HG03354 (cell line): ENCODE measurements around the gene DIAPH2.
"Not testable (repeated sequence)": the region's sequence is repeated elsewhere in the genome, so short reads cannot be mapped to it uniquely, and the experiment has no call there.

Source experiments
- ATAC-seq: cut with Tn5 transposase; IDR thresholded peaks from one replicate; pipeline ENCODE4 v1.9.1; 2021; ENCODE audit warnings: mild to moderate bottlenecking; ENCODE audit not compliant: unreplicated experiment, poor library complexity, severe bottlenecking

The DIAPH2 gene

DNA sequence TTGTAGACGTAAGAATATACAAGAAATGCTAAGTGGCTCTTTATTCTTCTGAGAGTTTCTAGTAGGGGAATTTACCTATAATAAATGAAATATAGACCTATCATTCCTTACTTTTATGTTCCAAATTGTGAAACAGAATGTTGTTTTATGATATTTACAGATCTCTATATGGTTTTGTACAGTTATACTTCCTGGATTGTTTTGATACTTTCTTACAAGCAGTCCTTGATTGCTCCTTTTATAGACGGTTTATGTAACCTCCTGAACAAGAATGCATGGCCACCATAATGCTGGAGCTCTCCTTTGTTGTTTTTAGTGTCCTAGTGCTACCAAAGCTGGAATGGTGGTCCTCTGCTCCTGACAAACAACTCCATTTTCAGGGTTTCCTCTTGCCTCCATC is 107.4 kb downstream of the DIAPH2 start:
- ATAC-seq, result no peak

DNA sequence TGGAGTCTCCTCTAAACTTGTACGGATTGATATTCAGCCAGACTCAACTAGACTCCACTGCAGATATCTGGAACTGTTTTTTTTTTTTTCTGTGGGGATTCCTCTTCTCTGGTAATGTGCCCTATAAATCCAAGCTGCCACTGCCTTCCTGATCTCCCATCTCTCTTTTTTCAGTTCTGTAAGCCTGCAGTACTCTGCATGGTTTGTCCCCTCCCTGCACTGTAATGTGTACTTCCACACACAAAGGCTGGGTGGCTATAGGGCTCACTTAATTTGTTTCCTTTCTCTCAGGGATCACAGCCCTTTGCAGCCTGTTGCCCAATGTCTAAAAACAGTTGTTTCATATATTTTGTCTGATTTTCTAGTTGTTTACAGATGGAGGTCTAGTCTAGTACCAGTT is 114.3 kb downstream of the DIAPH2 start:
- no peak for ATAC-seq

DNA sequence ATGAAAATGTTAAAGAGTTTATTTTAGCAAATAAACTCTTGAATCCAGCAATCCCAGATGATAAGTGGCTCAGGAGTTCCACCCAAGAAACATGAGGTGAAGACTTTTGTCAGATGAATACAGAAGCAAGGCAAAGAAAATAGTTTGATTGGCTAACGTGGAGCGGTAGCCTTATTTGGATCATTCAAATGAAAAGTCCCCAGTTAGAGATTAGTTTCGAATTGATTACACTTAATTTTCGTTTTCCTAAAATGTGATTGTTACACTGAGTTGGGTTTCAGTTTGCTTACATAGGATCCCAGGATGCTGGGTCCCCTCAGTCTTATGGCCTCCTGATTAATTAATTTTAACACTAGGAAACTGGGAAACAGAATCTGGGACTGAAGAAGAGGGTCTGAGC is 122.7 kb downstream of the DIAPH2 start:
- no peak for ATAC-seq

DNA sequence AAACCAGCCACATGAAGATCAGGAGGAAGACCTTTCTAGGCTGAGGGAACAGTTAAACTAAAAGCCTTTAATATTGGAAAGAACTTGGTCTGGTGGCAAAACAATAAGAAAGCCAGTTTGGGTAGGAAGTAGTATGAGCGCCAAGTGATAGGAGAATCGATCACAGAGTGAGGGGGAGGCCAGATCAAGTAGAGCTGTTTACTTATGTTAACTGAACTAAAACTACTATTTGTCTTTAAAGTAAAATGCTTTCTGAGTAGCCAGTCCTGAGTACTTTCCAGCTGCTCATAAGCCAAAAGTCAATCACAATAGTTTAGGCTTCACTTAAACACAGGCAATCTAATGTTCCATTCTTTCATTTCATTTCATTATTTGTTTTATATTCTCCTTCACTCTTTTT is 136.3 kb downstream of the DIAPH2 start:
- ATAC-seq, result no peak

DNA sequence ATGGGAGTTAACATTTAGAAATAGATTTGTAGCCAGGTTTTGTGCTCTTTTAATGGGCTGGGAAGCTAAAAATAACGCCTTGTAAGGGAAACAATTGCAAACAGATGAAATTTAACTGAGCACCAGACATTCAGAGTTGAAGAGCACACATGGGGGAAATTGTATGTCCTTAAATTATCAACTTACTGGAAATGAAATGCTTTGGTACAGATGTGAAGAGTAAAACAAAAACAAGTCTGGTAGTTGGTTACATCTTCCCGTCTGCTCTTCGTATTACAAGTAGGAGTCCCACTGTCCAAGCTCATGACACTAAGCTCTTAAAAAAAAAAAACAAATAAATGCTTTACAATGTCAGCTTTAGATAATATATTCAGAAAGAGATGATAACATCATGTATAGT is 139.5 kb downstream of the DIAPH2 start:
- ATAC-seq, result no peak

DNA sequence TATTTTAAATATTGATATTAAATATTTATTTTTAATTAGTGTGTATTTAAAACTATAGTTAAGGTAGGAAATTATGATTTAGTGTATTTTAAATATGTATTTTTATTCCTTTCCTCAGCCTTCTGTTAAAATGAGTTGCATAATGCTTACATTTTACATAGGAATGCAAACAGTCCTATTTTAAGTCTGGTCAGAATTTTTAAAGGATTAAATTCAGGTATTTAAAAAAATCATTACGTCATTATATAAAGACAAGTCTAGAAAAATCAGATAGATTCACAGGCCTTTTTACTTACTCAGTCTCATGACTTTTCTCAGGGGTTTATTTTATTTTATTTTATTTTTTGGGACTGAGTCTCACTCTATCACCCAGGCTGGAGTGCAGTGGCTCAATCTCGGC is 148.7 kb downstream of the DIAPH2 start:
- no peak for ATAC-seq

DNA sequence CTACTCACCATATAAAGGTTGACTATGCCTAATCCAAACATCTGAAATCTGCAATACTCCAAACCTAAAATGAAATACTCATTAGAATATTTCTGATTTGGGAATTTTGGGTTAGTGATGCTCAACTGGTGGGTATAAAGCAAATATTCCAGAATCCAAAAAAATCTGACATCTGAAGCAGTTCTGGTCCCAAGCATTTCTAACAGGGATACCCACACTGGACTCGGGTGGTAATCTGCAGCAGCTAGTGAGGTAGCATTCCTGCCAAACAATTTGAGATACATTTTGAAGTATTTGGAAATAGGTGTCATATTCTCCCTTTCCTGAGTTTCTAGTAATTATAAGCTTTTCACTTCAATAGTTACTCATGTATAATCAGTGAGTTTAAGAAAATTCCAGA is 149.5 kb downstream of the DIAPH2 start:
- no peak for ATAC-seq

DNA sequence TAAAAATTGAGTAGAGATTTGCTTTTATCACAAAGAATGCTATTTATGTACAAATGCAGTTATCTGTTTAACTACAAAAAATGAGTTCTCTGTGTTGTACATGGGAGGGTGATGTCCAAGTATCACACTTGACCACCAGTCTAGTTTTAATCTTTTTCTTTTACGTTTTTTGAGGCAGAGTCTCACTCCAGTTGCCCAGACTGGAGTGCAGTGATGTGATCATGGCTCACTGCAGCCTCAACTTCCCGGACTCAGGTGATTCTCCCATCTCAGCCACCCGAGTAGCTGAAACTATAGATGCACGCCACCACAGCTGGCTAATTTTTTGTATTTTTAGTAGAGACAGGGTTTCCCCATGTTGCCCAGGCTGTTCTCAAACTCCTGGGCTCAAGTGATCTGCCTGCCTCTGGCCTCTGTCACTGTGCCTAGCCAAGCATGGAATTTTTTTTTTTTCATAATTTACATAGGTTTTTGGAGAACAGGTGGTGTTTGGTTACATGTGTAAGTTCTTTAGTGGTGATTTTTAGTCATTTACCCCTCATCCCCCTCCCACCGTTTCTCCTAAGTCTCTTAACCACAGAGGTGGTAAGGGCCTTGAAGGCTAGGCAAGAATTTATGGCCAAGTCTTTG is 151.1 kb downstream of the DIAPH2 start:
- peak; percentile 88 for ATAC-seq

DNA sequence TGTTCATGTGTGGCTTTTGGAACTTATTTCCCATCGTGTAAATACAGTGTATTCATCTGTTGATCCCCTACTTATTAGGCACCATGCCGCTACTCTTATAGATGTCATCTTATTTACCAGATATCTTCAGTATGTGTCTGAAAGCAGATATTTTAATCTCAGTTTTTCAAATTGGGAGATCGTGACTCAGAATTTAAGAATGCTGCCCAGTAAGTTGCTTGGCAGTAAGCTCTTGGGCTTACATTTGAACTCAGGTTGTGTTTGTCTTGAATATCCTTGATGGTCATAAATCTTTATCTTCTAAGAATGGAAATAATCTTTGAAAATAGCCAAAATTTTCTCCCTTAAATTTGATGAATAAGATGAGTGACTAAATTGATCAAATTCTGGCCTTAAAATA is 153.2 kb downstream of the DIAPH2 start:
- no peak for ATAC-seq

DNA sequence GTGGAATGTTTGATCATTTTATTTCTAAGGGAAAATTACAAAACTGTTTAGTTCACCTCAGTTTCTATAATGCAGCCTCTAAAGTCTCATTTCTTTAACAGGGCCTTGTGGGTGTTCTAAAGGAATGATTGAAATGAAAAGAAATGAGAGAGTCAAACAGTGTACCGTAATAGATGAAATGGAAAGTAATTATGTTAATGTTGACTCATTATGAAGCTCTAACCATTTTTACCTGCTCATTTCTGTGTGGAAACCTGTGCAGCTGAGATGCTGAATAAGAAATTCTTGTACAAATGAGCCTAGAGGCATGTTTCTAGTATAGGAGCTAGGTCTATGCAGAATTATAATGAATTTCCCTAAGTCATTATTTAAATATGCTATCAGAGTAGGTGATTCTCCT is 153.9 kb downstream of the DIAPH2 start:
- no peak for ATAC-seq

DNA sequence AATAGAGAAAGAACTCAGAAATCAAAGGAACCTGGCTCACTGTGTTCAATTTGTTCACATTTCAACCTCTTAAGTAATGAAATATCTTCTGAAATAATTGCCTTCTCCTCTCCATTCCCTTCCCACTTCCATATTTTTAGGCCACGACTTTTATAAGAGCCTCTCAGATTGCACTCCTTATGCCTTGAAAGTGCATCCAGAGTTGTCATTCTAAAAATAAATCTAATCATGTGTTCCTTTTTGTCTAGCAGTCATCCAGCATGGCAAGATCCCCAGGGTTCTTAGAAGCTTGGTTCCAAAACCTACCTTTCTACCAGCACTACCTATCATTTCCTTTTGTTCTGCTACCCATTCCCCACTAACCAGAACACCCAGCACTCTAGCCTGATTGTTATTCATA is 156.7 kb downstream of the DIAPH2 start:
- ATAC-seq, result no peak

DNA sequence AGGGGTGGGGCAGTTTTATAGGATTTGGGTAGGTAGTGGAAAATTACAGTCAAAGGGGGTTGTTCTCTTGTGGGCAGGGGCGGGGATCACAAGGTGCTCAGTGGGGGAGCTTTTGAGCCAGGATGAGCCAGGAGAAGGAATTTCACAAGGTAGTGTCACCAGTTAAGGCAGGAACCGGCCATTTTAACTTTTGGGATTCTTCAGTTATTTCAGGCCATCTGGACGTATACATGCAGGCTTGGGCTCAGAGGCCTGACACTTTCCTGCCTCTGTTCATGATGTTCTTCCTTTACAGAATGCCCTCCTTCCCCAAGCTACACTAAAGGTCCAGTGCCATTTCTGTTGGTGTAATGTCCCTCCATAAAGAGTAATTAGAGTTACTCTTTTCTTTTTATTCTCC is 157.2 kb downstream of the DIAPH2 start:
- not testable (repeated sequence) for ATAC-seq

DNA sequence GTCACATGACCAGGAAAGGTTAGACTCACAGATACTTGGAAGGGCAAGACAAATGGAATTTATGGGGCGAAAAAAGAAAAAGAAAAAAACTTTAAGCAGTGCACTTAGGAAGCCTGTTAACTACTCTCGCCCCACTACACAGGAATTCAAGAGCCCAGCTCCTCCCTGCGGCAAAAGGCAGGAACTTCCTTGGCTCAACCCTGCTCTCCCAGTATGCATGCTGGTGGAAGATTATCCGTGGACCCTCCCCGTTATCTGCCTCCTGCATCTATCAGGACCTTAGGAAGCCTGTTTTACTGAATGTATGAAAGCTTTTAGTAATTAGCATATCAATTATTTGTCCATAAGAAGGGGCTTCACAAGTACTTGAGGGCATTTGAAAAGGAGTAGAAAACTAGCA is 158.9 kb downstream of the DIAPH2 start:
- no peak for ATAC-seq

DNA sequence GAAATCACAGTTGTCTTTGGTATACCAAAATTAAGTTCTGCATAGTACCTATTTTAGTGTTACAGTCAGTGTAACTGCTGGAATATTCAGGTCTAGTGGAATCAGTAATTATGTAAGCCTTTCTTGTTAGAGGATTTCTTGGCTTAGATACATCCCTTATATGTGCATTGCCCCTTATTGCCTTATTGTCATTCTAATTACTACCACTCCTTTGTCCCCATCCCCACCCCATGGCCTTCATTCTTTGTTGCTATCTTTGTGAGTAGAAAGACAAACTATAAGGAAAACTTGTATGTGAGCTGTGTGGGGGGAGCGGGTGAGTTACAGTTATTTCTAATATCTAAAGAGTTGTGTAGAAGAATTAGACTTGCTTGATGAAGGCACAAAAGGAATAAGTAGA is 162.2 kb downstream of the DIAPH2 start:
- ATAC-seq, result no peak

DNA sequence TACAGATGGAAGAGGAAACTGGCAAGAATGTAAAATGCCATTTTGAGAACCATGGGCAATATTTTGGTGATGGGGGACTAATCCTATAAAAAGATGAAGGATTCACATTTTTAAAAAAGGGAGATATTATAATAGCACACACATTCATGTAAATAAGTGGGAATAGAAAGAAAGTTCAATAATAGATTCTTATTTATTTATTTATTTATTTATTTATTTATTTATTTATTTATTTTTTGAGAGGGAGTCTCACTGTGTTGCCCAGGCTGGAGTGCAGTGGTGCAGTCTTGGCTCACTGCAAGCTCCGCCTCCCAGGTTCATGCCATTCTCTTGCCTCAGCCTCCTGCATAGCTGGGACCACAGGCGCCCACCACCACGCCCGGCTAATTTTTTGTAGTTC is 174.8 kb downstream of the DIAPH2 start:
- not testable (repeated sequence) for ATAC-seq

DNA sequence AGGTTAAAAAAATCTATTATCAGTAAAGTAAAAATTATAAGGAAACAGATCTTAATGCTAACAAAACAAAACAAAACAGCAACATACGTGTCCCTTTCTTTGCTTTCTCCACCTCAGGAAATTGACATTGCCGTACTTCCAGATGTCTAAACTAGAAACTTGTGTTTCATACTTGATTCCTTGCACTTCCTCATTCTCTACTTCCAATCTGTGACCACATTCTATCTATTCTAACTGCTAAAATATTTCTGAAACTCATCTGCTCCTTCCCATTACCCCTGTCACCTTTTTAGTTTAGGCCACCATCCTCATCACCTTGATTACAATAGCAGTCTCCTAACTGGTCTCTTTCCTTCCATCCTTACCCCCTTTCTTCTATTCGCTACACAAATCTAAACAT is 176.6 kb downstream of the DIAPH2 start:
- ATAC-seq, result peak; percentile 70

DNA sequence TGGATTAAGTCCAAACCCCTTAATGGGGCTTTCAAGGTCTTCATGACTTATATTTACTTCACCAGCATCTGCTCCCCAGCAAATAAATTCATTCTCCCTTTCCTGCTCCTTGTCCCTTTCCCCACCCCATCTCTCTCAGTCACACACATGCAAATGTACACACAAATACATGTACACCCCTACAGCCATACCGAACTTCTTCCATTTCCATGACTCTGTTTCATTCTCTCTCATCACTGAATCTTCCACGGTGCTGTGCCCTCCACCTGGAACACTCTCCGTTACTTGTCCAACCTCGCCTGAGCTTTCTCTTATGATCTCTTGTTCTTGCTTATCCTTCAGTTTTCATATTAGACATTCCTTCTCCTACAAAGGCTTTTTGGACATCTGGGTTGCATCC is 177.0 kb downstream of the DIAPH2 start:
- ATAC-seq, result peak; percentile 41

DNA sequence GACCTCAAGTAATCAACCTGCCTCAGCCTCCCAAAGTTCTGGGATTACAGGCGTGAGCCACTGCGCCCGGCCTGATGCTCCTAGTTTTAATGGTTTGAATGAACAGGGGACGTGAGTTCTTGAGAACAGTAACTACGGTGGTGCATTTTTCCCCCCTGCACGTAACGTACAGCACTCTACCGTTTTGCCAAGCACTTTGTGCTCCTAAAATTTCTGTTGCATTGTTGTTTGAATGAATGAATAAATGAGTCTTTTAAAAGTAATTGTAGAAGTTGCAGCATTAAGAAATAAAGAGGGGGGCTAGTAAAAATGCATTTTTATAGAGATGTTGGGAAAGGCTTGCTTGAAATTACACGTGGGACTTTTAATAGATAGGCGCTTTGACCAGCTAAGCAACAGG is 199.0 kb downstream of the DIAPH2 start, which contains the start of gene RPA4:
Gene RPA4 (plus strand): TSS at position 301 of the 400 bp plus-strand sequence. CDS start 403 bp downstream, outside the sequence.
- ATAC-seq, result no peak

DNA sequence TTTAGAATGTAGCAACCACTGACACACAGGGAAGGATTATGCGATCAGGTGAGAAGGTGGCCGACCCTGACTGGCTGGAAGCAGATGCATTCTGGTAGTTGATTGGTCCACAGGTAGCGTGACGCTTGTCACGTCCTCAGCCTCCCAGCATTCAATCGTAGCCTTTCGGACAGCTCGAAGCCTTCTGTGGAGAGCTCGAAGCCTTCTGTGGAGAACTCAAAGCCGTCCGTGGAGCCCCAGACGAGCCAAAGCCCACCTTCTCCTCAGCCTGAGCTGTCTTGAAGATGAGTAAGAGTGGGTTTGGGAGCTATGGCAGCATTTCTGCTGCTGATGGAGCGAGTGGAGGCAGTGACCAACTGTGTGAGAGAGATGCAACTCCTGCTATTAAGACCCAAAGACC is 199.4 kb downstream of the DIAPH2 start:
- ATAC-seq, result no peak

DNA sequence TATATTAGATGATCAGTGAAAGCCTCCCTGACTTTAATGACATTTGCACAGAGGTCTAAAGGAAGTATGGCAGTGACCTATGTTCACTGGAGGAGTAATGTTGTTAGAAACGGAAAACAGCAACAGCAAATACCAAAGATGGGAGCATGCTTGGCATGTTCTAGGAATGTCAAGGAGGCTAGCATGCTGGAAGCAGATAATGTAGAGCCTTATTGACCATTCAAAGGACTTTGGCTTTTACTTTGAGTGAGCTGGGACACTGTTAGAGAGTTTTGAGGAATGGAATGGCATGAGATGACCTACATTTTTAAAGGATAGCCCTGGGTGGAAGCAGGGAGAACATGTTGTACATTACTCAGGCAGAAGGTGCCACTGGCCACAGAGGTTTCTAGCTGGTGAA is 205.1 kb downstream of the DIAPH2 start:
- ATAC-seq, result no peak

DNA sequence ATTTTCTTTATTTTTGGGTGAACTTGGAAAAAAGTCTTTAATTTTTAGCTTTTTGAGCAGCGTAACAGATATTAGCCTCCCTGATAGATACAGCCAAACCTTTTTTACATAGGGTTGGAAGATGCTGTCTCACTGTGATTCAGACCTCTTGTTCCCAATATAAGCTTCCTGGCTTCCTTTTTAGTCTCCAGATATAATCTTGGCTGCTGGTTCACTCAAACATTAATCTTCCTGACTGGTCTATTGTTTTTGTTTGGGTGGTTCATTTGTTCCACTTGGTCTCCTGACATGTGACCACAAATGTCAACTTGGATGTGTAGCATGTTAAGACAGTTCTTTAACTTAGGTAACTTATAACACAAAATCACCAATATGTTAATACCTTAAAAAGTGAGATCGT is 222.1 kb downstream of the DIAPH2 start:
- ATAC-seq, result no peak
